OCI-M2 (cell line): Measurements from ENCODE around the gene CDK14.

Experiments
- DNase-seq: peaks from one replicate; lab custom pipeline; 2025; ENCODE audit not compliant: unreplicated experiment; lab: John Stamatoyannopoulos, UW

CDK14 gene

DNA sequence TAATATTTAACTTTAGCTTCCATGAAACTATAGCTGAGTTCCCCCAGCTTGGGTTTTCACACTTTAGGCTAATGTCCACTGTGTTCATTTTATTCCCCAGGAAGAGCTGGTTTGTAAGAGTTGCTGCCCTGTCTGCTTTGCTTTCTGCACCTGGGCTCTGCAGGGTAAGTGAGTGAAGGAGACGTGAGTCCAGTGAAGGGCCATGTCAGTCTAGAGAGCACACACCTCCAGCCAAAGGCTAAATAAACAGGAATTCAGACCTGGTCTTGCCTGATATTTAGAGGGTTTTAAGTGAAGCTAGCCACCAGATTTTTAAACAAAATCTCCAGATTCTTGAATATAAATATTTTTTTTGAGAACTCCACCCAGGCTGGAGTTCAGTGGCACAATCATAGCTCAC is 643.7 kb downstream of the CDK14 start:
- DNase-seq = no peak

DNA sequence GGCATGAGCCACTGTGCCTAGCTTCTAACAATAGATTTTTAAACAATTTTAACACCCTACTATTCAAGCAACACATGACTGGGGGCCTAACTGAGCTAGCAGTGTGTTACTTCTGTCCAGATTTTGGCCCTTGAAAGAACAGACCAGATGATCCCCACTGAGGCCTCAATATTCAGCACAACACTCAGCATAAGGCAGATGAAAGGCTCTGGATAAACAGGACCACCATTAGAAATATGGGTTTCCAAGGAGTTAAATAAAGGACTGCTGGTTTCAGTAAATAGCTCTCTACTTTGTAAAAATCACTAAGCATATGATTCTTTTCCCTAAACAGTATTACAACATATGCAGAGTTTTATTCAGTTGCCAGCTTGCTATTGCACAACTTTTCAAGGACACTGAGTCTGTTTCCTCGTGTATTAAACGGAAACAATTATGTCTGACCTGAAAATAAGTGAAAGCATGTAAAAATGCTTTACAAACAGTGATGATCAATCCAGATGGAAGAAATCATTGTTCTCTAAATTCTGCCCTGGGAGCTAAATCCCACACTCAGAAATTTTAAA is 644.3 kb downstream of the CDK14 start:
- no peak for DNase-seq

DNA sequence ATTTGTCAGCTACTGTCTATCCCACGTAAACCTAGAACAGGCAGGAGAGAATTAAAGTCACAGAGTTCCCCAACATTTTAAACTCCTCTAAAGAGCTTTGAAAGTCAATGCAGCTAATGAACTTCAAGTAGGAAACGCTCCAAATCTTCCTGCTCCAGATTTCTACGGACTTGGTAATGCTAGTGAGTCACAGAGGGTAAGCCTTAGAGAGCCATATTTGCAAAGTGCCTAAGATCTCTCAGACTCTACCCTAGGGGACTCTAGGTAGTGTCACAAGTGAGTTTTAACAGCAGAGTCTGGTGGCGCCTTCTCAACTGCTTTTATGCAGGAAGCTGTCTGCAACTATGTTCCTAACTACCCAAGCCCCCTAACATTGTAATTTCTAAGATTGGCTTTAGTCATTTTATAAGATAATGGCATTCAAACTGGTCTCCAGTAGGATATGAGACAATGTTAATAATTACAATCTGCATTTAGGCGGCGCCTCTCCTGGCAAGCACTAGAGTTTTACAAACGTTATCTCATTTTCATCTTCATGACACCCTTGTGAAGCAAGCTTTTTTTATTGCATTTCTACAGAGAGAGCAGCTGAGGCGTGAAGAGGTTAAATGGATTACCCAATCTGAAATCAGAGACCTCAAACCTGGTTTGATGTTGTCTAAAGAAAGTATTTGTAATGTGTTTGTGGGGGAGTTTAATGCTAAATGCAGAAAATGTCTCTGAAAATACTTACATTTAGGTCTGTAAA is 646.1 kb downstream of the CDK14 start:
- DNase-seq = no peak

DNA sequence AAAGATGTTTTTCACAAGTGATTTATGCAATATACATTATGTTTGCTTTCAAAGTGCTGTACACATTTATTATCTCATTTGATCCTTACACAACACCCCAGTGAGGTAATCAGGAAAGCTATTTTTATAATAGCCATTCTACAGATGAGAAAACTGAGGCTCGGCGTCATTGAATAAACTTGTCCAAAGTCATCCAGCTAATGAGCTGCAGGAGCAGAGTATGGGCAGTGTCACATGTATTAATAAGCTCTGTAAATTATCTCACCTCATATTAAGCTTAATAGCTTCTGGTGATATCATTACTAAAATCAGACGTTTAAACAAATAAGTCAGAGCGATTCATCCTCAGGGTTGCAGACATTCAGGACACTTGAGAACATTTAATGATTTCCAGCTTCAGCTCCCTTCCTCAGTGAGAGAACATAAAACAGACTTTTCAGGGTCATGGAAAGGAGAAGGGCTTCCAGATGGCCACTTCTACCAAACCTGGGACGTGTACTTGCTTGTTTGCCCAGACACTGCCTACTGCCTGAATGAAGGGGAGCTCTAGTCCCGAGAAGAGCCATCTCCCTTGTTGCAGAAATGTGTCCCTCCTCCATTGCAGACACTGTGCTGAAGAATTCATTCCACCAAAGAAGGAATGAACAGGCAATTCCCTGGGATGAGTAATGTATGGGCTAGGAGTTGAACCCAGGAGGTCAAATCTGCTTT is 647.6 kb downstream of the CDK14 start:
- no peak for DNase-seq

DNA sequence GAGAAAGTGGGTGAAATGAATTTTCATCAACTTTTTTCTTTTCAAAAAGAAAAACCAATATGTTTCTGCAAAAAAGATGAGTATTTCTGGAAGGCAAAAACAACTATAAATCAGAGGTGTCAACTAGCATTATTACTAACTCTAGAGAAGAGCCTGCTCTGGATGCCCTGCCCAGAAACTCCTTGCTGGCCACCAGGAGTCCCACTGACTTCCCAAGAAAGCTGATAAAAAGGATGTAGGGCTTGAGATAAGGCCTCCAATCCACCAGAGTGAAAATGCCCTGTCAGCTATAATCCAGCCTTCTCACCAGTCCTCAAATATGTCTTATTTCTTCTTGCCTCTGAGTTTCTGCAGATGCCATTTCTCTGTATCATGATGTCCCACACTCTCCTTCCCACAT is 651.4 kb downstream of the CDK14 start:
- DNase-seq = no peak

DNA sequence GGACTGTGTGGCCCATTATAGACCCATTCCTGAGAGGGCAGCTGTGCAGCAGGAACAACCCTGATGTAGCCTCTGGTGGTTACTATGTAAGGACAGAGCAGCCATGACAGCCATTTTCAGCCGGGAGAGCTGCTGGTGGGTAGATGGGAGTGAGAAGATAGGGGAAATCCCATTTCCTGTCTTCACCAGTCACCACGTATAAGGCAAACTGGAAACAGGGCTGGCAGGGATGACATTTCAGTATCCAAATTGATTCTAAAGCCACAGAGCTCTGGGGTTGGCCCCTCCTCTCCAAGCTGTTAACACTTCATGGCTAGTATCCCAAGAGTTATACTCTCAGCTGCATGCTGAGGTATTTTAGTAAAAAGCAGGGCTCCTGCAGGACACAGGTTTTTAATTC is 652.9 kb downstream of the CDK14 start:
- no peak for DNase-seq

DNA sequence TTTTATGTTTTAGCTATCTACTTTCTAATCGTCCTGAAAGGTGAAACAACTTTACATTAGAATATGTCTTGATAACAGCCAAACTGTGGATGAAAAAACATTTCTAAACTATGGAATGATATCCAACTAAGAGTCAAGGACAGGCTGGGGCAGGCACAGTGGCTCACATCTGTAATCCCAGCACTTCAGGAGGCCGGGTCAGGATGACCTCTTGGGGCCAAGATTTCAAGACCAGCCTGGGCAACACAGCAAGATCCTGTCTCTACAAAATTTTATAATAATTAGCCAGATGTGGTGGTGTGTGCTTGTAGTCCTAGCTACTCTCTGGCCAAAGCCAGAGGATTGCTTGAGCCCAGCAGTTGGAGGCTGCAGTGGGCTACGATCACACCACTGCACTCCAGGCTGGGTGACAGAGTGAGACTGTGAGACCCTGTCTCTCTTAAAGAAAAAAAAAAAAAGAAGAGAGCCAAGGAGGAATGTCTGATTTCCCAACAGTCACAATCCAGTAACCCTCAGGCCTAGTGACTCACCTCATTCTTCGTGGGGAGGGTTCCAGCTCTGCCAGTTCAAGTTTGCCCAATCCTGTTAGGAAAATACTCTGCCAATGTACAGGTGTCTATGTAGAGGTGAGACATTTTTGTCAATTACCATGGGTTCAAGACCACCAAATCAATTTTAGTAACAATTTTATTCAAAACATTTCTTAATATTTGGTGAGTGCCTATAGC is 653.5 kb downstream of the CDK14 start:
- no peak for DNase-seq

DNA sequence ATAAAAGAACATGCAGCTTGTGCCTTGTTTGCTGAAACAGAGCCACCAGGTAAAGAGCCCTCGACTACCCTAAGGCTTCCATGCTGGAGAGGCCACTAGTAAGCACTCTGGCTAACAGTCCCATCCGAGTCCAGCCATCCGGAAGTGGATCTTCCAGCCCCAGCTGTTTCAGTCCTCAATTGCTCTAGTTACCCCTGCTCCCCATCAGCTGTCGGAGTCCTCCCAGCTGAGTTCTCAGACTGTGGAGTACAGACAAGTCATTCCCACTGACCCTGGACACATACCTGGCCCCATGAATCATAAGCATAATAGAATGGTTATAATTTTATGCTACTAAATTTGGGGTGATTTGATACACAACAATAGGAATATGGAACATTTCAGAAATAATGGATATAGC is 654.6 kb downstream of the CDK14 start:
- no peak for DNase-seq

DNA sequence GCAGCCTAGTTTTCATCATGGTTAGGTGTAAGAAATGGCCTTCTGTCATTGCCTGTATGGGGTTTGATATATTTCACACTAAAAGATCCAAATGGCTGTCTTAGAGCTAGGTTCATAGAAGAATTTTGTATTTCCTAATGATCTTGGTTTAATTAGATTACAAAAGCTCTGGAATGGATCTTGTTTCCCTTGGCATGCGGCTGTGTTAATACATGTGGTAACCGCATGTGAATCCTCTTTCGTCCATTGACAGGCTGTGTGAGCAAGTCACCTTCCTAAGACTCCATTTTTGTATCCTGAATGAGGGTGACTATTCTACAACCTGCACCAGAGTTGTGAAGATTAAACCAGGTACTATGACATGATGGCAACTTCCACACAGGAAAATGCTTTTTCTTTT is 655.8 kb downstream of the CDK14 start:
- no peak for DNase-seq
